Type B pancreatic cell (in vitro differentiated cells): ENCODE measurements around the gene NTRK2. TPM values are rescaled to one million over a fixed set of nuclear protein-coding genes. Genes with fewer than 3 reads are reported as not detected.

Source experiments
- DNase-seq: peaks from one replicate; pipeline ENCODE4 v3.0.0; 2021; ENCODE audit warnings: mixed read lengths; ENCODE audit not compliant: unreplicated experiment; ENCODE audit errors: extremely low spot score
- H3K27ac Mint-ChIP-seq: 2 replicates; pipeline ENCODE4 v1.8.0; 2021; ENCODE audit warnings: mild to moderate bottlenecking, mixed read lengths
- H3K27me3 Mint-ChIP-seq: 2 replicates; pipeline ENCODE4 v1.8.0; 2021; ENCODE audit warnings: mixed read lengths
- H3K36me3 Mint-ChIP-seq: 2 replicates; pipeline ENCODE4 v1.8.0; 2021; ENCODE audit warnings: mixed read lengths
- H3K4me1 Mint-ChIP-seq: one replicate; pipeline ENCODE4 v1.8.0; 2021; ENCODE audit warnings: mixed read lengths; ENCODE audit not compliant: unreplicated experiment
- H3K4me3 Mint-ChIP-seq: 2 replicates; pipeline ENCODE4 v1.8.0; 2021; ENCODE audit warnings: mild to moderate bottlenecking, mixed read lengths
- H3K9me3 Mint-ChIP-seq: 2 replicates; pipeline ENCODE4 v1.8.0; 2021; ENCODE audit warnings: mixed read lengths
- CTCF ChIP-seq: fragments of 200-600 bp; sonication (generic); conservative IDR thresholded peaks from 2 replicates; pipeline ENCODE4 v1.5.0; 2021; ENCODE audit warnings: antibody characterized with exemption, mild to moderate bottlenecking
- total RNA-seq: library from RNA; stranded (reverse); gene quantifications from 2 replicates; pipeline ENCODE4 v1.2.1, GENCODE V29; 2021; ENCODE audit warnings: low replicate concordance

Gene NTRK2
- total RNA-seq, 1 donor from 2014 or later, result 122 TPM

GRCh38 chr9:84900421-84900820 lies 230.9 kb downstream of the NTRK2 start:
- peaks cover 13% of the 10 kb centered on the region for H3K4me1 Mint-ChIP-seq
- DNase-seq, result no peak
- no peak overlapping the region for H3K27ac Mint-ChIP-seq
- H3K36me3 Mint-ChIP-seq, result no peaks in the 10 kb centered on the region
- no peaks in the 10 kb centered on the region for H3K9me3 Mint-ChIP-seq
- no peak for TF ChIP-seq CTCF
- H3K27me3 Mint-ChIP-seq, result no peaks in the 10 kb centered on the region
- no peak overlapping the region for H3K4me3 Mint-ChIP-seq

DNA sequence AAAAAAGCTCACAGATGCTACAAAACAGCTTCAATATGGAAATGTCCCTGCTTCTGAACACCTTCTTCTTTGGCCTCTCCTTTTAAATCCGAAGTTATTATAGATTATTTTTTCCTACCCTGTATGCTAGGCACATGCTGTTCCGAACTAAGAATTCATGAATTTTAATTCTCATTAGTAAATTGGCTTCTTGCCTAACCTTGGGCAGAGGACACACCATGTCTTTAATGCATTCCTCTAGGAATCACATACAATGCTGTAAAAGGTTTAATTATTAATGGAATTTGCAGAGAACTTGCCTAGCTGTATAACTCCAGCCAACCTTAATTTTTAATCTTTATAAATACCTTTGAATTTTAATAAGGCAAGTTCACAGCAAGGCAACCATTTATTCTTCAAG lies 234.4 kb downstream of the NTRK2 start:
- no peaks in the 10 kb centered on the region for H3K9me3 Mint-ChIP-seq
- H3K4me1 Mint-ChIP-seq, result peaks cover 7% of the 10 kb centered on the region
- no peaks in the 10 kb centered on the region for H3K36me3 Mint-ChIP-seq
- H3K27me3 Mint-ChIP-seq, result no peaks in the 10 kb centered on the region
- TF ChIP-seq CTCF, result no peak
- DNase-seq, result no peak
- H3K4me3 Mint-ChIP-seq, result no peak overlapping the region
- no peak overlapping the region for H3K27ac Mint-ChIP-seq

DNA sequence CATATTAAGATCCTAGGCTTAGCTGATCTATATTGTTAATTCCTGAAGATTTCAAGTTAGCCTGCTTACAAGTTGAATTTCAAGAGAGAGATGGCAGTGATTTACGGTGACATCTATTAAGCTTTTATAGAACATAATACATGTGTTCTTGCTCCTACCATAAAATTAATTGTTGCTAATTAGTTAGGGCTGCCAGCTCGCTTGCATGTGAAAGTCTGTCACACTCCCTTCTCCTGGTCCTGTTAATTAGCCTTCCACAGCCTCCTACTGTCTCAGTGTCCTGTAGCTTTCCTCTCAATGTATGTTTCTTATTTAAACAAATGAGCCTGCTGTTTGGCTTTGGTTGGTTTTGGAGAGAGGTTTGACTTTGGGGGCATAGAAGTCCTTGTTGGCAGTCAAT lies 247.2 kb downstream of the NTRK2 start:
- H3K4me3 Mint-ChIP-seq, result no peak overlapping the region
- H3K36me3 Mint-ChIP-seq, result no peaks in the 10 kb centered on the region
- H3K27ac Mint-ChIP-seq, result no peak overlapping the region
- H3K9me3 Mint-ChIP-seq, result peaks cover 1% of the 10 kb centered on the region
- DNase-seq, result no peak
- no peak for TF ChIP-seq CTCF
- H3K27me3 Mint-ChIP-seq, result no peaks in the 10 kb centered on the region
- H3K4me1 Mint-ChIP-seq, result no peaks in the 10 kb centered on the region

DNA sequence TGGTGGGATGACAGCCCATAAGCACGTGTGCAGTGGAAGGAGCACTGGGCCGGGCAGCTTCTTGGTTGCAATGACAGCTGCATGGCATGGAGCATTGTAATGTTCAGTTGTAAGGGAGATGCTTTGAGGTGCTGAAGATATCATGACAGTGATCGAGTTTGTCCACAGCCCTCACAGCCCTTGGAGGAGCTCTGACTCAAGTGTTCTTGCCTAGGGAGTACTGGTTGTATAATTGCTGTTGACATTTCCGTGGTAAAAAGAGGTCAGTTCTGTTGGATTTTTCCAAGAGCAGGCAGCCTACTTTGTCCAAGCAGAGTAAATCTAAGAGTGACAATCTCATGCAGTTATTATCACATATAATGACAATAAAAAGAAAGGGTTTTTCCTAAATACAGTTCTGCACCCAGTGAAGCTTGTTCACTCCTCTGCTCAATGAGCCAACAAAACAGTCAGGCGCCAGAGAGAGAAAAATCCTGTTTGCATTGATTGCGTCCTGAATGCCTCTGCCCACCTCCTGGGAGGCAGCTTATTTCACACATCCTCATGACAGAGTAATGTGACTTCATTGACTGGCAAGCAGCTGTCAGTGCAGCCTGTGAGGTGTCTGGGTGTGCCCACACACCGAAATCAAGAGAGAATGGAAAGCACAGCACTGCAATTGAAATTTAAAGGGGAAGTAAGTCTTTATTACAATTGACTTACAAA lies 248.0 kb downstream of the NTRK2 start:
- Mint-ChIP-seq H3K9me3 (no peaks in the 10 kb centered on the region), H3K4me3 (no peak overlapping the region), H3K27me3 (no peaks in the 10 kb centered on the region), H3K4me1 (no peaks in the 10 kb centered on the region), H3K27ac (no peak overlapping the region), H3K36me3 (no peaks in the 10 kb centered on the region)
- DNase-seq, result no peak
- no peak for TF ChIP-seq CTCF

- H3K27ac Mint-ChIP-seq, result no peak overlapping the region
- no peak overlapping the region for H3K4me3 Mint-ChIP-seq
- H3K36me3 Mint-ChIP-seq, result no peaks in the 10 kb centered on the region
- H3K9me3 Mint-ChIP-seq, result no peaks in the 10 kb centered on the region
- no peak for DNase-seq
- H3K27me3 Mint-ChIP-seq, result no peaks in the 10 kb centered on the region
- no peak for TF ChIP-seq CTCF
- H3K4me1 Mint-ChIP-seq, result no peaks in the 10 kb centered on the region
Observed at GRCh38 chr9:84919440-84919839, 249.9 kb downstream of the NTRK2 start.
